DLD1 (cell line): ENCODE results near the gene STXBP5.

Source experiments
- in situ Hi-C: cut with HindIII; loops from 2 replicates; pipeline ENCODE4 v1.10.0; 2017; ENCODE audit warnings: low sequenced_read_pairs

The STXBP5 gene

DNA sequence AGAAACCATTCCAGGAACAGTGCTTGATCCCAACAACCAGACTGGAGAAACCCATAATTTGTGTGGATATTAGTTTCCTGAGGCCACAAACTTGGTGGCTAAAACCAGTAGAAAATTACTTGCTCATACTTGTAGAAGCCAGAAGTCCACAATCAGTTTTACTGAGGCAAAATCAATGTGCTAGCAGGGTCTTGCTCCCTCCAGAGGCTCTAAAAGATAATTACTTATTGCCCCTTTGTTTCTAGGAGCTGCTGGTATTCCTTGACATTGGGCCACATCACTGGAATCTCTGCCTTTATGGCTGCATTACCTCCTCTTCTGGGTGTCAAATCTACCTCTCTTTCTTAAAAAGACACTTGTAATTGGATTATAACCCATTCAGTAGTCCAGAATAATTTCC is 162.1 kb downstream of the STXBP5 start:
- in situ Hi-C loops: no loop called here

DNA sequence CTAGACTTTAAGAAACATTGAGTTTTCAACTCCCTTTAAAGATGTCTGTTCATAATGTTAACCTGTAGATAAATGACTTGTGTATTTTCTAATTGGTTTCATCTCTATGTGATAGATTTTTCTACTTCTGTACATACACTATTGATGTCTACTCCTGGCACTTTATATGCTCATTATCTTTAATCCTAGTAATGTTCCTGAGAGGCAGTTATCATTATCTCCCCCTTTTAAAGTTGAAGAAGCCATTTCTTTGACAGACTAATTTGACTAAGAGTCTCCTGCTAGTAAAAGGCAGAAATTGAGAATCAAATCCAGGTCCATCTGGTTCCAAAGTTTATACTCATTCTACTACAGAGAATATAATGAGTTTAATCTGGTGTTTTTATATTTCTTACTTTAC is 167.1 kb downstream of the STXBP5 start:
- in situ Hi-C loops: no loop called here

DNA sequence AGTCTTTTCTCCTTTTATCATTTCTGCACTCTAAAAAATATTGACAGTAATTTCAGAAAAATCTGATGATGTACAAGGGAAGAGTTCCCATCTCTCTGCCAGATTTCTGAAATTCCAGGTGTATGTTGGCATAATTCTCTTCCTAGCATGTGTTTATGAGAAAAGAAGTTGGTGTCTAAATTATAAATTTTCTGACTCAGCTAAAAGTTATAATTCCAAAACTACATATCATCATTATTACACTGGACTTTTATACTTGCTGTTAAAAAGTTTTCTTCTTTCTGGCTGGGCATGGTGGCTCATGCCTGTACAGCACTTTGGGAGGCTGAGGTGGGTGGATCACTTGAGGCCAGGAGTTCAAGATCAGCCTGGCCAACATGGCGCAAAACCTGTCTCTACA is 168.6 kb downstream of the STXBP5 start:
- in situ Hi-C loops: no loop called here

DNA sequence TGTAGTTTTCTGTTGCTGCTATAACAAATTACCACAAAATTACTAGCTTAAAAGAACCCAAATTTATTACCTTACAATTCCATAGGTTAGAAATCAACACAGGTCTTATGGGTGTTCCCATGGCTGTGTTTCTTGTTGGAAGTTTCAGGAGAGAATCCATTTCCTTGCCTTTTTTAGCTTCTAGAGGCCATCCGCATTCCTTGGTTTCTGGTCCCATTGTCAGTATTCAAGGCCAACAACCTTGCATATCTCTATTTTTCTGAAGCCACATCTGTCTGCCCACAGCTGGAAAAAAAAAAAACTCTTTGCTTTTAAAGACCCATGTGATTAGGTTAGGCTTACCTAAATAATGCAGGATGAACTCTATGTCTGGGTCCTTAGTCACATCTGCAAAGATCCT is 174.6 kb downstream of the STXBP5 start:
- in situ Hi-C loops: loop anchor here (25.0 kb wide), 1 partner anchor 783 kb away; no protein-coding TSS in a partner anchor

DNA sequence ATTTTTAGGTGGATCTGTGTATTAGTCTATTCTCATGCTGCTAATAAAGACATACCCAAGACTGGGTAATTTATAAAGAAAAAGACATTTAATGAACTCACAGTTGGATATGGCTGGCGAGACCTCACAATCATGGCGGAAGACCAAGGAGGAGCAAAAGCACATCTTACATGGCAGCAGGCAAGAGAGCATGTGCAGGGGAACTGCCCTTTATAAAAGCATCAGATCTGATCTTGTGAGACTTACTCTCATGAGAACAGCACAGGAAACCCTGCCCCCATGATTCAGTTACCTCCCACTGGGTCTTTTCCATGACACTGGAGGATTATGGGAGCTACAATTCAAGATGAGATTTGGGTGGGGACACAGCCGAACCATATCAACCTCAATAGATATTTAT is 176.6 kb downstream of the STXBP5 start:
- in situ Hi-C loops: loop anchor here (25.0 kb wide), 1 partner anchor 781 kb away; no protein-coding TSS in a partner anchor

DNA sequence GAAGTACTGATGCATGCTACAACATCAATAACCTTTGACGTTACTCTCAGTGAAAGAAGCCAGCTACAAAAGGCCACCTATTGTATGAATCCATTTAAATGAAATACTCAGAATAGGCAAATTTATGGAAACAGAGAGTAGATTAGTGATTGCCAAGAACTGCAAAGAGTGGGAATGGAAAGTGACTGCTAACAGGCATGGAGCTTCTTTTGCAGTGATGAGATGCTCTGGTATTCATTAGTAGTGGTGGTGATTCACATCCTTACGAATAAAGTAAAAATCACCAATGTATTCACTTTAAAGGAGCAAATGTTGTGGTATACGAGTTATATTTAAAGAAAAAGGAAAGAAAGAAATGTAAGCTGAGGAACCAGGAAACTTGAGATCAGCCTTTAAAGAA is 177.5 kb downstream of the STXBP5 start:
- in situ Hi-C loops: loop anchor here (25.0 kb wide), 1 partner anchor 781 kb away; no protein-coding TSS in a partner anchor

GRCh38 chr6:147382945-147383554 is 178.8 kb downstream of the STXBP5 start:
- in situ Hi-C loops: loop anchor here (25.0 kb wide), 1 partner anchor 779 kb away; no protein-coding TSS in a partner anchor

- in situ Hi-C loops: loop anchor here (25.0 kb wide), 1 partner anchor 778 kb away; no protein-coding TSS in a partner anchor
Measured at GRCh38 chr6:147384029-147384428, 179.8 kb downstream of the STXBP5 start.

- in situ Hi-C loops: loop anchor here (25.0 kb wide), 1 partner anchor 777 kb away; no protein-coding TSS in a partner anchor
Measured at GRCh38 chr6:147384737-147385710, 180.8 kb downstream of the STXBP5 start.

- in situ Hi-C loops: loop anchor here (25.0 kb wide), 1 partner anchor 773 kb away; no protein-coding TSS in a partner anchor
Measured at GRCh38 chr6:147389463-147389862, 185.2 kb downstream of the STXBP5 start.

GRCh38 chr6:147390909-147391536 is 186.8 kb downstream of the STXBP5 start:
- in situ Hi-C loops: loop anchor here (25.0 kb wide), 1 partner anchor 771 kb away; no protein-coding TSS in a partner anchor

GRCh38 chr6:147392917-147393625 is 188.9 kb downstream of the STXBP5 start:
- in situ Hi-C loops: loop anchor here (25.0 kb wide), 1 partner anchor 769 kb away; no protein-coding TSS in a partner anchor

DNA sequence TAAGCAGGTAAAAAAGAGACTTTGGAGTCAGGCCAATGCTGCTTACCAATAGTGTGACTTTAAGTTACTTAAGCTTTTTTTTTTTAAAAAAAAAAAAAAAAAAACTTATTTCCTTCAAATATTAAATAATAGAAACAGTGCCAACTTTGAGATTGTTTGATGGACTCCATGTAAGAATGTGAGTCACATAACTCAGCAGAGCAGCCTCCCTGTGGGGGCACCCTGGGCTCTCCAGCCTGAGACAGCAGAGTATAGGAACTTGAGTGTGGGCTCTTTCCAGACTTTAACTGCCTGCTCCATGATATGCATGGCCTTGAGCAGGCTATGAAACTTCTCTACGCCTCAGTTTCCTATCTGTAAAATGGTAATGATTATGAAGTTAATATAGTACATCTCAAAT is 190.9 kb downstream of the STXBP5 start:
- in situ Hi-C loops: loop anchor here (25.0 kb wide), 1 partner anchor 767 kb away; no protein-coding TSS in a partner anchor

- in situ Hi-C loops: loop anchor here (25.0 kb wide), 1 partner anchor 765 kb away; no protein-coding TSS in a partner anchor
Measured at GRCh38 chr6:147397306-147397705, 193.1 kb downstream of the STXBP5 start.

DNA sequence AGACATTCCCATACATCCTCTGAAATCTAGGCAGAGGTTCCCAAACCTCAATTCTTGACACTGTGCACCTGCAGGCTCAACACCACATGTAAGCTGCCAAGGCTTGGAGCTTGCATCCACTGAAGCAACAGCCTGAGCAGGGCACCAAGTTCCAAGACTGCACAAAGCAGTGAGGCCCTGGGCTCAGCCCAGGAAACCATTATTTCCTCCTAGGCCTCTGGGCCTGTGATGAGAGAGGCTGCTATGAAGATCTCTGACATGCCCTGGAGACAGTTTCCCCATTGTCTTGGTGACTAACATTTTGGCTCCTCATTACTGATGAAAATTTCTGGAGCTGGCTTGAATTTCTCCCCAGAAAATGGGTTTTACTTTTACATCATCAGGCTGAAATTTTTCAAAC is 196.8 kb downstream of the STXBP5 start:
- in situ Hi-C loops: no loop called here

DNA sequence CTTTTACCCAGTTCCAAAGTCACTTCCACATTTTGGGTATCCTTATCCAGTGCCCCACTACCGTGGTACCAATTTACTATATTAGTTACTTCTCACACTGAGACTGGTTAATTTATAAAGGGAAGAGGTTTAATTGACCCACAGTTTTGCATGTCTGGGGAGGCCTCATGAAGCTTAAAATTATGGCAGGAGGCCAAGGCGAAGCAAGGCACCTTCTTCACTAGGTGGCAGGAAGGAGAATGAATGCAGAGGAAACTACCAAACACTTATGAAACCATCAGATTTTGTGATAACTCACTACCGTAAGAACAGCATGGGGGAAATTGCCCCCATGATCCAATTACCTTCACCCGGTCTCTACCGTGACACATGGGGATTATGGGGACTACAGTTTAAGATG is 197.6 kb downstream of the STXBP5 start:
- in situ Hi-C loops: no loop called here

GRCh38 chr6:147406783-147407182 is 202.6 kb downstream of the STXBP5 start:
- in situ Hi-C loops: no loop called here

DNA sequence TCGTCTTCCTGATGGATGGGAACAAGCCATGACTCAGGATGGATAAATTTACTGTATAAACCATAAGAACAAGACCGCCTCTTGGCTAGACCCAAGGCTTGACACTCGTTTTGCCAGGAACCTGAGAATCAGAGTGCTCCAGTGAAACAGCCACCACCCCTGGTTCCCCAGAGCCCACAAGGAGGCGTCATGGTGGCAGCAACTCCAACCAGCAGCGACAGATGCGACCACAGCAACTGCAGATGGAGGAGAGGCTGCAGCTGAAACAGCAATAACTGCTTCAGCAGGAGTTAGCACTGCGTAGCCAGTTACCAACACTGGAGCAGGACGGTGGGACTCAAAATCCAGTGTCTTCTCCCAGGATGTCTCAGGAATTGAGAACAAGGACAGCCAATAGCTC is 203.4 kb downstream of the STXBP5 start:
- in situ Hi-C loops: no loop called here

GRCh38 chr6:147416622-147417021 is 212.4 kb downstream of the STXBP5 start:
- in situ Hi-C loops: no loop called here

DNA sequence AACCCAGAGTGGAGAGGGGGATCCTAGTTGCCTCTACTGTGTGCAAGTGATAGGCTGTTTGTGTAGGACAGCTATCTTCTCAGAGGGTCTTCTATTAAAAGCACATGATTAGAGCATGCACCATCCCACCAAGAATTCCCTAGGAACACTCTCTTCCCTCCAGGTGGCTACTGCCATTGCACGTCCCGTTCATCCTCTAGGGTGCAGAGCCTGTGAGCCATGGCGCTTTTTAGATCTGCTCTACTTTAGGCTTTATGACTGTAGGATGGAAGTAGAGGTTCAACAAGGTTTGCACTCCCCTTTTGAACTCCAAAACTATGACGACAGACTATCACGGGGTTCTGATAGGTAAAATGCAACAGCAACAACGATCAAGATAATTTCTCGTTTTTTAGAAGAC is 213.7 kb downstream of the STXBP5 start:
- in situ Hi-C loops: no loop called here
